H9 (cell line): ENCODE measurements around the gene CALHM5. TPM values are rescaled to one million over a fixed set of nuclear protein-coding genes. Genes with fewer than 3 reads are reported as not detected.

Experiments used
- DNase-seq: peaks from one replicate; pipeline ENCODE4 v3.0.0-alpha.2; 2017
- H2AFZ ChIP-seq: one replicate; pipeline ENCODE4 v1.6.1; 2013; ENCODE audit warnings: mild to moderate bottlenecking, low read length, control low read depth, moderate library complexity
- H2AK5ac ChIP-seq: 2 replicates; pipeline ENCODE4 v1.6.1; 2013; ENCODE audit warnings: low read length, control low read depth, mixed read lengths; ENCODE audit not compliant: insufficient read length
- H2BK120ac ChIP-seq: one replicate; pipeline ENCODE4 v1.6.1; 2013; ENCODE audit warnings: low read depth, mild to moderate bottlenecking, low read length, control low read depth, inconsistent platforms; ENCODE audit not compliant: poor library complexity, severe bottlenecking
- H2BK12ac ChIP-seq: 2 replicates; pipeline ENCODE4 v1.6.1; 2013; ENCODE audit warnings: low read length, control low read depth, mixed read lengths, low read depth; ENCODE audit not compliant: insufficient read length
- H2BK15ac ChIP-seq: 2 replicates; pipeline ENCODE4 v1.6.1; 2013; ENCODE audit warnings: low read depth, low read length, control low read depth
- H2BK20ac ChIP-seq: one replicate; pipeline ENCODE4 v1.6.1; 2013; ENCODE audit warnings: low read depth, mild to moderate bottlenecking, low read length, control low read depth, inconsistent platforms; ENCODE audit not compliant: poor library complexity, severe bottlenecking
- H2BK5ac ChIP-seq: 2 replicates; pipeline ENCODE4 v1.6.1; 2013; ENCODE audit warnings: low read length, control low read depth, mixed read lengths; ENCODE audit not compliant: insufficient read length
- H3K14ac ChIP-seq: 2 replicates; pipeline ENCODE4 v1.6.1; 2013; ENCODE audit warnings: low read length, control low read depth; ENCODE audit not compliant: insufficient read depth
- H3K18ac ChIP-seq: 2 replicates; pipeline ENCODE4 v1.6.1; 2013; ENCODE audit warnings: low read depth, mild to moderate bottlenecking, mixed read lengths, low read length, control low read depth; ENCODE audit not compliant: insufficient read length
- H3K23ac ChIP-seq: 2 replicates; pipeline ENCODE4 v1.6.1; 2013; ENCODE audit warnings: low read length, control low read depth, mixed read lengths, low read depth; ENCODE audit not compliant: insufficient read length
- H3K23me2 ChIP-seq: 2 replicates; pipeline ENCODE4 v1.6.1; 2013; ENCODE audit warnings: low read depth, mild to moderate bottlenecking, mixed read lengths, low read length, control low read depth; ENCODE audit not compliant: insufficient read length, poor library complexity, severe bottlenecking
- H3K27ac ChIP-seq: 2 replicates; pipeline ENCODE4 v1.5.1; 2013; ENCODE audit warnings: low read length, control low read depth, mixed read lengths, low read depth; ENCODE audit not compliant: insufficient read length
- H3K27me3 ChIP-seq: 2 replicates; pipeline ENCODE4 v1.6.1; 2013; ENCODE audit warnings: low read length, control low read depth, inconsistent platforms; ENCODE audit not compliant: insufficient read depth
- H3K4ac ChIP-seq: 2 replicates; pipeline ENCODE4 v1.6.1; 2013; ENCODE audit warnings: low read depth, mild to moderate bottlenecking, control low read depth, inconsistent platforms, low read length, moderate library complexity
- H3K4me1 ChIP-seq: 2 replicates; pipeline ENCODE4 v1.6.1; 2013; ENCODE audit warnings: low read length, control low read depth, inconsistent platforms; ENCODE audit not compliant: insufficient read depth
- H3K4me2 ChIP-seq: 2 replicates; pipeline ENCODE4 v1.6.1; 2013; ENCODE audit warnings: low read length, control low read depth, mixed read lengths; ENCODE audit not compliant: insufficient read length, insufficient read depth
- H3K56ac ChIP-seq: 2 replicates; pipeline ENCODE4 v1.6.1; 2013; ENCODE audit warnings: low read depth, mild to moderate bottlenecking, mixed read lengths, low read length, control low read depth; ENCODE audit not compliant: insufficient read length
- H3K79me1 ChIP-seq: 2 replicates; pipeline ENCODE4 v1.6.1; 2013; ENCODE audit warnings: low read depth, mild to moderate bottlenecking, moderate library complexity, low read length, control low read depth, inconsistent platforms; ENCODE audit not compliant: insufficient read depth, poor library complexity, severe bottlenecking
- H3K79me2 ChIP-seq: 2 replicates; pipeline ENCODE4 v1.6.1; 2013; ENCODE audit warnings: low read length, control low read depth, inconsistent platforms; ENCODE audit not compliant: insufficient read depth
- H3K9ac ChIP-seq: 2 replicates; pipeline ENCODE4 v1.6.1; 2013; ENCODE audit warnings: low read length, control low read depth, mixed read lengths; ENCODE audit not compliant: insufficient read length; ENCODE audit errors: extremely low read depth
- H3K9me3 ChIP-seq: one replicate; pipeline ENCODE4 v1.6.1; 2013; ENCODE audit warnings: low read depth, low read length, inconsistent platforms; ENCODE audit not compliant: control insufficient read depth
- H3T11ph ChIP-seq: one replicate; pipeline ENCODE4 v1.6.1; 2013; ENCODE audit warnings: mild to moderate bottlenecking, low read length, control low read depth, inconsistent platforms
- H4K20me1 ChIP-seq: one replicate; pipeline ENCODE4 v1.6.1; 2013; ENCODE audit not compliant: control insufficient read depth, insufficient read length, insufficient read depth
- H4K5ac ChIP-seq: 2 replicates; pipeline ENCODE4 v1.6.1; 2013; ENCODE audit warnings: low read depth, mild to moderate bottlenecking, mixed read lengths, low read length, control low read depth; ENCODE audit not compliant: insufficient read length
- H4K8ac ChIP-seq: replicated peaks from 2 replicates; pipeline ENCODE4 v1.6.1; 2013; ENCODE audit warnings: low read length, control low read depth, mixed read lengths, low read depth; ENCODE audit not compliant: insufficient read length
- H4K91ac ChIP-seq: 2 replicates; pipeline ENCODE4 v1.6.1; 2013; ENCODE audit warnings: low read depth, mild to moderate bottlenecking, moderate library complexity, mixed read lengths, low read length, control low read depth; ENCODE audit not compliant: insufficient read length
- H3K27ac Mint-ChIP-seq, 3 experiments: 2 replicates in 2 of 3; 3 replicates in 1 of 3; pipeline ENCODE4 v1.8.0; 2020 to 2021; ENCODE audit warnings: mixed read lengths in 3 of 3, mild to moderate bottlenecking in 1 of 3, moderate library complexity in 1 of 3
- H3K27me3 Mint-ChIP-seq: 2 replicates; pipeline ENCODE4 v1.8.0; 2021; ENCODE audit warnings: low read depth, mild to moderate bottlenecking, moderate library complexity, mixed read lengths
- H3K36me3 Mint-ChIP-seq, 3 experiments: 2 replicates in 2 of 3; 3 replicates in 1 of 3; pipeline ENCODE4 v1.8.0; 2020 to 2021; ENCODE audit warnings: low read depth in 3 of 3, mixed read lengths in 3 of 3; ENCODE audit not compliant: insufficient read depth in 1 of 3
- H3K4me1 Mint-ChIP-seq, 2 experiments: 2 replicates each; pipeline ENCODE4 v1.8.0; 2020; ENCODE audit warnings: mixed read lengths in 2 of 2
- H3K4me3 Mint-ChIP-seq, 2 experiments: 2 replicates in 1 of 2; 3 replicates in 1 of 2; pipeline ENCODE4 v1.8.0; 2020 to 2021; ENCODE audit warnings: mild to moderate bottlenecking in 2 of 2, mixed read lengths in 2 of 2, moderate library complexity in 1 of 2
- H3K9me3 Mint-ChIP-seq, 2 experiments: 2 replicates in 1 of 2; 3 replicates in 1 of 2; pipeline ENCODE4 v1.8.0; 2020; ENCODE audit warnings: mild to moderate bottlenecking in 2 of 2, mixed read lengths in 2 of 2, moderate library complexity in 1 of 2
- CTCF ChIP-seq: fragments of 200-600 bp; sonication (generic); conservative IDR thresholded peaks from 3 replicates; pipeline ENCODE4 v1.8.0; 2021; ENCODE audit warnings: antibody characterized with exemption, mild to moderate bottlenecking
- WGBS: extraction: QIAGEN DNeasy Blood & Tissue Kit; methylation state at CpG from one replicate; pipeline ENCODE4 v1.1.7; 2013; ENCODE audit warnings: missing lambda C conversion rate, low lambda C conversion rate, mixed read lengths; ENCODE audit not compliant: insufficient read length; ENCODE audit errors: extremely low coverage; 5-methylcytosine and 5-hydroxymethylcytosine counted together
- total RNA-seq: library from RNA; stranded (reverse); gene quantifications from 2 replicates; pipeline ENCODE4 v1.2.1, GENCODE V29; 2021

CALHM5 gene
- total RNA-seq, 1 experiment from 2014 or later: 0.09 TPM

- no peak overlapping the region for H3K56ac ChIP-seq
- Mint-ChIP-seq H3K4me3 (no peak overlapping the region), H3K27ac (no peak overlapping the region), H3K36me3 (no peaks in the 10 kb centered on the region), H3K27me3 (no peaks in the 10 kb centered on the region), H3K4me1 (peaks cover 39% of the 10 kb centered on the region in 2 experiments), H3K9me3 (no peaks in the 10 kb centered on the region)
- no peak overlapping the region for H3T11ph ChIP-seq
- no peaks in the 10 kb centered on the region for H4K20me1 ChIP-seq
- no peaks in the 10 kb centered on the region for H3K9me3 ChIP-seq
- H2BK12ac ChIP-seq: no peak overlapping the region
- H3K14ac ChIP-seq: no peak overlapping the region
- no peak for TF ChIP-seq CTCF
- no peak overlapping the region for H4K5ac ChIP-seq
- H3K18ac ChIP-seq: no peak overlapping the region
- no peak overlapping the region for H4K91ac ChIP-seq
- no peak overlapping the region for H3K27ac ChIP-seq
- no peak overlapping the region for H3K23ac ChIP-seq
- DNase-seq: no peak
- H2BK20ac ChIP-seq: no peak overlapping the region
- H3K79me2 ChIP-seq: no peaks in the 10 kb centered on the region
- H2BK5ac ChIP-seq: no peak overlapping the region
- H3K79me1 ChIP-seq: no peaks in the 10 kb centered on the region
- WGBS: no CpG with 5 or more reads among the region's 2 CpGs
- H3K4ac ChIP-seq: no peak overlapping the region
- no peak overlapping the region for H2AK5ac ChIP-seq
- H3K23me2 ChIP-seq: no peaks in the 10 kb centered on the region
- H2AFZ ChIP-seq: no peak overlapping the region
- H3K4me1 ChIP-seq: peaks cover 8% of the 10 kb centered on the region; the same call in 1 of the 2 replicates
- H2BK120ac ChIP-seq: no peak overlapping the region
- H4K8ac ChIP-seq: no peak overlapping the region
- H3K9ac ChIP-seq: no peak overlapping the region
- no peak overlapping the region for H2BK15ac ChIP-seq
- no peaks in the 10 kb centered on the region for H3K27me3 ChIP-seq
- no peak overlapping the region for H3K4me2 ChIP-seq
These were observed 19.0 kb downstream of the CALHM5 start for GRCh38 chr6:116530436-116530835.
